ENCODE measurements around the gene WSCD2.

Gene WSCD2

GRCh38 chr12:108298761-108299275, 169.7 kb downstream of the WSCD2 start:
- TF ChIP-seq CTCF (conservative IDR thresholded peaks at IDR 0.05) (no peak), ZFX (IDR thresholded peaks at IDR 0.05) (no peak)
- H3K27ac ChIP-seq = no peak overlapping the region

- no peak overlapping the region for H3K27ac ChIP-seq
These were observed 170.4 kb downstream of the WSCD2 start for GRCh38 chr12:108299516-108299915.

More at GRCh38 chr12:108299516-108299915, 170.4 kb downstream of the WSCD2 start:
- TF ChIP-seq ZFX (IDR thresholded peaks at IDR 0.05) (no peak), CTCF (conservative IDR thresholded peaks at IDR 0.05) (no peak)

All from C4-2B (cell line).